A549 (cell line): ENCODE results near the gene HIVEP3. TPM values are rescaled to one million over a fixed set of nuclear protein-coding genes. Genes with fewer than 3 reads are reported as not detected.

Source experiments
- ATAC-seq, 2 experiments: fragments of 200-7000 bp in 1 of 2; fragments of >200 bp in 1 of 2; cut with Nextera tagmentation in 1 of 2; cut with Tn5 transposase in 1 of 2; 3 replicates each; pipeline versions ENCODE4 v1.8.0 to v1.9.1; 2018 to 2020; ENCODE audit warnings: mild to moderate bottlenecking in 1 of 2, moderate library complexity in 1 of 2
- CTCF ChIA-PET: fragments of 300-600 bp; sonication (Branson Sonifier 250); formaldehyde crosslinking; extraction: SDS; loops from one replicate; lab custom pipeline; 2021; ENCODE audit warnings: antibody characterized with exemption, inconsistent platforms; lab: Yijun Ruan, JAX
- POLR2A ChIA-PET: fragments of 350-600 bp; formaldehyde crosslinking; extraction: SDS; loops from one replicate; lab custom pipeline; 2021; ENCODE audit warnings: antibody characterized with exemption, inconsistent platforms; lab: Yijun Ruan, JAX
- DNase-seq, 2 experiments: peaks; one replicate each; pipeline versions ENCODE4 v3.0.0 to v3.0.0-alpha.2; 2011 to 2016; ENCODE audit warnings: low read depth in 1 of 2, low spot score in 1 of 2
- FAIRE-seq: peaks from 2 replicates; lab custom pipeline; 2011; peaks lifted over from hg19 to GRCh38; lab: Jason Lieb, UNC
- H3K27ac ChIP-seq, 2 experiments: fragments of >200 bp; sonication (Bioruptor Twin); formaldehyde crosslinking; 3 replicates each; pipeline ENCODE4 v1.5.1; 2016 to 2017
- H3K4me1 ChIP-seq: fragments of >200 bp; sonication (Bioruptor Twin); formaldehyde crosslinking; 3 replicates; pipeline ENCODE4 v1.6.1; 2016
- H3K4me2 ChIP-seq: fragments of >200 bp; sonication (Bioruptor Twin); formaldehyde crosslinking; 3 replicates; pipeline ENCODE4 v1.6.1; 2016
- H3K4me3 ChIP-seq: fragments of >200 bp; sonication (Bioruptor Twin); formaldehyde crosslinking; 3 replicates; pipeline ENCODE4 v1.5.1; 2016
- H3K9me3 ChIP-seq: fragments of >200 bp; sonication (Bioruptor Twin); formaldehyde crosslinking; 3 replicates; pipeline ENCODE4 v1.6.1; 2016
- BHLHE40 ChIP-seq: IDR thresholded peaks from 2 replicates; pipeline ENCODE4 v1.6.1; 2012; ENCODE audit warnings: low read depth, low read length, inconsistent platforms
- CBX2 ChIP-seq: fragments of 200-600 bp; sonication (generic); IDR thresholded peaks from 2 replicates; pipeline ENCODE4 v1.6.1; 2016; ENCODE audit warnings: low read depth, mild to moderate bottlenecking, borderline replicate concordance
- CEBPB ChIP-seq, 2 experiments: fragments of >200 bp in 1 of 2; sonication (Bioruptor Twin) in 1 of 2; formaldehyde crosslinking in 1 of 2; IDR thresholded peaks; 2 replicates each; pipeline ENCODE4 v1.6.1; 2012 to 2016
- CHD2 ChIP-seq: fragments of 150-350 bp; IDR thresholded peaks from 2 replicates; pipeline ENCODE4 v1.6.1; 2014; ENCODE audit warnings: low read length; ENCODE audit not compliant: partially characterized antibody
- E2F6 ChIP-seq: IDR thresholded peaks from 2 replicates; pipeline ENCODE4 v1.6.1; 2012; ENCODE audit warnings: low read depth, borderline replicate concordance
- FOSB ChIP-seq: fragments of 250-450 bp; sonication (Bioruptor Pico); IDR thresholded peaks from 2 replicates; pipeline ENCODE4 v1.5.0; 2020; ENCODE audit warnings: mild to moderate bottlenecking, moderate library complexity
- GATA3 ChIP-seq: IDR thresholded peaks from 2 replicates; pipeline ENCODE4 v1.6.1; 2012; ENCODE audit warnings: borderline replicate concordance
- HOXA7 ChIP-seq: fragments of 250-450 bp; sonication (Bioruptor Pico); IDR thresholded peaks from 2 replicates; pipeline ENCODE4 v1.5.0; 2020; ENCODE audit warnings: mild to moderate bottlenecking, moderate library complexity
- HOXB13 ChIP-seq: fragments of 250-450 bp; sonication (Bioruptor Pico); IDR thresholded peaks from 2 replicates; pipeline ENCODE4 v1.5.0; 2020; ENCODE audit warnings: low read depth, mild to moderate bottlenecking, moderate library complexity
- JUNB ChIP-seq: fragments of >200 bp; sonication (Bioruptor Twin); formaldehyde crosslinking; IDR thresholded peaks from 2 replicates; pipeline ENCODE4 v1.6.1; 2016
- KDM1A ChIP-seq: fragments of 200-600 bp; sonication (generic); IDR thresholded peaks from 2 replicates; pipeline ENCODE4 v1.6.1; 2016; ENCODE audit warnings: low read depth, mild to moderate bottlenecking
- KDM5A ChIP-seq: fragments of 200-600 bp; sonication (generic); IDR thresholded peaks from 2 replicates; pipeline ENCODE4 v1.6.1; 2016; ENCODE audit warnings: antibody characterized with exemption, mild to moderate bottlenecking
- MYC ChIP-seq: IDR thresholded peaks from 2 replicates; pipeline ENCODE4 v1.6.1; 2012; ENCODE audit warnings: mild to moderate bottlenecking, inconsistent platforms, low read length, improper control_type of control experiment, borderline replicate concordance
- NPAS2 ChIP-seq: fragments of 250-450 bp; sonication (Bioruptor Pico); IDR thresholded peaks from 2 replicates; pipeline ENCODE4 v1.8.0; 2022; ENCODE audit warnings: mild to moderate bottlenecking, moderate library complexity, borderline replicate concordance
- PBX3 ChIP-seq: IDR thresholded peaks from 2 replicates; pipeline ENCODE4 v1.6.1; 2012
- POLR2A ChIP-seq: IDR thresholded peaks from 2 replicates; pipeline ENCODE4 v1.6.1; 2012; ENCODE audit warnings: mild to moderate bottlenecking, low read length
- REST ChIP-seq: fragments of 200-600 bp; sonication (generic); IDR thresholded peaks from 2 replicates; pipeline ENCODE4 v1.6.1; 2016; ENCODE audit warnings: antibody characterized with exemption, mild to moderate bottlenecking, moderate library complexity
- RNF2 ChIP-seq: fragments of 200-600 bp; sonication (generic); IDR thresholded peaks from 2 replicates; pipeline ENCODE4 v1.6.1; 2016; ENCODE audit warnings: low read depth, mild to moderate bottlenecking, antibody characterized with exemption, moderate library complexity, borderline replicate concordance
- SMC3 ChIP-seq: fragments of >200 bp; sonication (Bioruptor Twin); formaldehyde crosslinking; IDR thresholded peaks from 3 replicates; pipeline ENCODE4 v1.6.1; 2018; ENCODE audit warnings: inconsistent platforms
- USF2 ChIP-seq: fragments of 450-650 bp; IDR thresholded peaks from 2 replicates; pipeline ENCODE4 v1.6.1; 2014; ENCODE audit warnings: antibody characterized with exemption
- ZC3H11A ChIP-seq: fragments of 450-650 bp; IDR thresholded peaks from 2 replicates; pipeline ENCODE4 v1.6.1; 2014; ENCODE audit warnings: antibody characterized with exemption, mild to moderate bottlenecking
- ZFP36 ChIP-seq: fragments of 450-650 bp; IDR thresholded peaks from 2 replicates; pipeline ENCODE4 v1.6.1; 2014; ENCODE audit warnings: borderline replicate concordance; ENCODE audit not compliant: partially characterized antibody
- ZSCAN20 ChIP-seq: fragments of 250-450 bp; sonication (Bioruptor Pico); IDR thresholded peaks from 2 replicates; pipeline ENCODE4 v1.8.0; 2022; ENCODE audit warnings: mild to moderate bottlenecking, moderate library complexity
- WGBS: methylation state at CpG from one replicate; pipeline ENCODE4 v1.1.6; 2017; ENCODE audit errors: missing lambda C conversion rate; 5-methylcytosine and 5-hydroxymethylcytosine counted together
- polyA plus RNA-seq, 4 experiments: library from polyadenylated mRNA; depleted of rRNA in 3 of 4; stranded (reverse); fragments of >200 nt; fragmentation: RNase III in 1 of 4; extraction: RNeasy Plus Mini Kit Qiagen cat#74134 plus additional on column Dnase treatment in 1 of 4; gene quantifications; 2 replicates in 3 of 4; 3 replicates in 1 of 4; pipeline ENCODE4 v1.2.3, GENCODE V29; 2011 to 2017
- TF ChIP-seq, protein P1 (sequence below): fragments of >200 bp; sonication (Bioruptor Twin); formaldehyde crosslinking; IDR thresholded peaks from 3 replicates; pipeline ENCODE4 v1.5.1; 2016
- TF ChIP-seq, protein P2 (sequence below): fragments of 250-450 bp; sonication (Bioruptor Pico); IDR thresholded peaks from 2 replicates; pipeline ENCODE4 v1.5.0; 2020; ENCODE audit warnings: low read depth, mild to moderate bottlenecking, moderate library complexity

HIVEP3 gene
- polyA plus RNA-seq, 2 of the 4 experiments (the other 2 are of a cell fraction), result 1.5 to 2.0 TPM

- FAIRE-seq (no peak), ATAC-seq (no peak), DNase-seq (no peak)
- POLR2A ChIA-PET, result no interaction called here
- Histone ChIP-seq H3K4me3 (no peak overlapping the region), H3K4me1 (no peaks in the 10 kb centered on the region), H3K27ac (no peak overlapping the region), H3K4me2 (no peak overlapping the region), H3K9me3 (no peaks in the 10 kb centered on the region)
- 60% methylated on average over 10 of the region's 10 CpGs for WGBS
- TF ChIP-seq SMC3 (no peak), KDM1A (no peak), KDM5A (no peak), HOXB13 (CRISPR knock-in tag) (no peak), PBX3 (no peak), RNF2 (no peak), USF2 (no peak), NPAS2 (CRISPR knock-in tag) (no peak), FOSB (CRISPR knock-in tag) (no peak), CEBPB (IDR thresholded peaks at IDR 0.05) (no peak)
- CTCF ChIA-PET, result interaction anchor here (1.1 to 2.5 kb wide), 2 partner anchors 25 to 38 kb away, joined by 3 to 13 read pairs; no protein-coding TSS in a partner anchor
Observed at GRCh38 chr1:41540886-41541591, 377.7 kb downstream of the HIVEP3 start.

DNA sequence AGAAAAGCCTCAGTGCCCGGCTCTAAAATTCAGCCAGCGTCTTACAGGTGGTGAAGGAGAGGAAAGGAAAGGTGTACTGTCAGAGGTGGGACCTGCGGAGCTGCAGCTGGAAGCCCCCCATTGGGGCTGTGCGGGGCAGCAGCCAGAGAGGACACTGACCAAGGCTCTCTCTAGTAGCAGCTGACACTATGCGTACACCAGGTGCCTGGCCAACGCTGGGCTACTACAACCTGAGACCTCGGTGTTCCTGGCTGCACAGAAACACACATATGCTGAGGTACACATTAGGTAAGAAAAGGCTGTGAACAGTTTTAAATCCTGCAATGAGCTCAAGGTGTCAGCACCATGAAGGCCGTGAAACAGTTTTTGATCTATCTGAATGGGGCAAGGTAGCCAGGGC lies 378.7 kb downstream of the HIVEP3 start:
- no peak overlapping the region for H3K4me2 ChIP-seq
- CTCF ChIA-PET, result interaction anchor here (1.1 to 2.5 kb wide), 2 partner anchors 24 to 39 kb away, joined by 3 to 13 read pairs; no protein-coding TSS in a partner anchor
- no peaks in the 10 kb centered on the region for H3K9me3 ChIP-seq
- WGBS, result 58% methylated on average over 8 of the region's 8 CpGs
- POLR2A ChIA-PET, result no interaction called here
- H3K4me1 ChIP-seq, result no peaks in the 10 kb centered on the region
- DNase-seq, result no peak
- no peak overlapping the region for H3K27ac ChIP-seq
- H3K4me3 ChIP-seq, result no peak overlapping the region
- ATAC-seq, result no peak
- TF ChIP-seq HOXB13 (CRISPR knock-in tag) (no peak), FOSB (CRISPR knock-in tag) (no peak), ZFP36 (no peak), HOXA7 (no peak), POLR2A (no peak), ZC3H11A (no peak), CBX2 (no peak), SMC3 (no peak), E2F6 (no peak), MYC (no peak), RNF2 (no peak), JUNB (no peak), GATA3 (no peak), USF2 (no peak), CHD2 (no peak), ZSCAN20 (CRISPR knock-in tag) (no peak), BHLHE40 (no peak), REST (no peak)
- TF ChIP-seq, protein P1, sequence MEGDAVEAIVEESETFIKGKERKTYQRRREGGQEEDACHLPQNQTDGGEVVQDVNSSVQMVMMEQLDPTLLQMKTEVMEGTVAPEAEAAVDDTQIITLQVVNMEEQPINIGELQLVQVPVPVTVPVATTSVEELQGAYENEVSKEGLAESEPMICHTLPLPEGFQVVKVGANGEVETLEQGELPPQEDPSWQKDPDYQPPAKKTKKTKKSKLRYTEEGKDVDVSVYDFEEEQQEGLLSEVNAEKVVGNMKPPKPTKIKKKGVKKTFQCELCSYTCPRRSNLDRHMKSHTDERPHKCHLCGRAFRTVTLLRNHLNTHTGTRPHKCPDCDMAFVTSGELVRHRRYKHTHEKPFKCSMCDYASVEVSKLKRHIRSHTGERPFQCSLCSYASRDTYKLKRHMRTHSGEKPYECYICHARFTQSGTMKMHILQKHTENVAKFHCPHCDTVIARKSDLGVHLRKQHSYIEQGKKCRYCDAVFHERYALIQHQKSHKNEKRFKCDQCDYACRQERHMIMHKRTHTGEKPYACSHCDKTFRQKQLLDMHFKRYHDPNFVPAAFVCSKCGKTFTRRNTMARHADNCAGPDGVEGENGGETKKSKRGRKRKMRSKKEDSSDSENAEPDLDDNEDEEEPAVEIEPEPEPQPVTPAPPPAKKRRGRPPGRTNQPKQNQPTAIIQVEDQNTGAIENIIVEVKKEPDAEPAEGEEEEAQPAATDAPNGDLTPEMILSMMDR, result no peak
- TF ChIP-seq, protein P2, sequence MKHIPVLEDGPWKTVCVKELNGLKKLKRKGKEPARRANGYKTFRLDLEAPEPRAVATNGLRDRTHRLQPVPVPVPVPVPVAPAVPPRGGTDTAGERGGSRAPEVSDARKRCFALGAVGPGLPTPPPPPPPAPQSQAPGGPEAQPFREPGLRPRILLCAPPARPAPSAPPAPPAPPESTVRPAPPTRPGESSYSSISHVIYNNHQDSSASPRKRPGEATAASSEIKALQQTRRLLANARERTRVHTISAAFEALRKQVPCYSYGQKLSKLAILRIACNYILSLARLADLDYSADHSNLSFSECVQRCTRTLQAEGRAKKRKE (CRISPR knock-in tag), result no peak
- no peak for FAIRE-seq
